ENCODE measurements around the gene CATSPERB. TPM values are rescaled to one million over a fixed set of nuclear protein-coding genes. Genes with fewer than 3 reads are reported as not detected.
A peak's percentile ranks its signal among the peaks of the same experiment; 100 is the strongest.

Gene CATSPERB
- total RNA-seq, 2 donors from 2014 or later: 20.4 to 70.0 TPM

- H3K9me3 ChIP-seq: no peaks in the 10 kb centered on the region
- intact Hi-C loops (cut with DNase I): no loop called here
- no peak overlapping the region for H3K27ac ChIP-seq
- DNase-seq: no peak
- H3K4me3 ChIP-seq: no peak overlapping the region
- no peak for ATAC-seq
- H3K27me3 ChIP-seq: no peaks in the 10 kb centered on the region
- TF ChIP-seq POLR2A (IDR thresholded peaks at IDR 0.05): no peak
- TF ChIP-seq, protein P1, sequence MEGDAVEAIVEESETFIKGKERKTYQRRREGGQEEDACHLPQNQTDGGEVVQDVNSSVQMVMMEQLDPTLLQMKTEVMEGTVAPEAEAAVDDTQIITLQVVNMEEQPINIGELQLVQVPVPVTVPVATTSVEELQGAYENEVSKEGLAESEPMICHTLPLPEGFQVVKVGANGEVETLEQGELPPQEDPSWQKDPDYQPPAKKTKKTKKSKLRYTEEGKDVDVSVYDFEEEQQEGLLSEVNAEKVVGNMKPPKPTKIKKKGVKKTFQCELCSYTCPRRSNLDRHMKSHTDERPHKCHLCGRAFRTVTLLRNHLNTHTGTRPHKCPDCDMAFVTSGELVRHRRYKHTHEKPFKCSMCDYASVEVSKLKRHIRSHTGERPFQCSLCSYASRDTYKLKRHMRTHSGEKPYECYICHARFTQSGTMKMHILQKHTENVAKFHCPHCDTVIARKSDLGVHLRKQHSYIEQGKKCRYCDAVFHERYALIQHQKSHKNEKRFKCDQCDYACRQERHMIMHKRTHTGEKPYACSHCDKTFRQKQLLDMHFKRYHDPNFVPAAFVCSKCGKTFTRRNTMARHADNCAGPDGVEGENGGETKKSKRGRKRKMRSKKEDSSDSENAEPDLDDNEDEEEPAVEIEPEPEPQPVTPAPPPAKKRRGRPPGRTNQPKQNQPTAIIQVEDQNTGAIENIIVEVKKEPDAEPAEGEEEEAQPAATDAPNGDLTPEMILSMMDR (IDR thresholded peaks at IDR 0.05): no peak
- no peaks in the 10 kb centered on the region for H3K36me3 ChIP-seq (replicated peaks in 1 of 2; ENCODE audit: insufficient read depth in 1 of 2, low read depth in 2 of 2)
- H3K4me1 ChIP-seq: no peaks in the 10 kb centered on the region
- 72 to 84% methylated on average over 8 of the region's 8 CpGs for WGBS, 2 donors
Observed at GRCh38 chr14:91580876-91581577, 150.9 kb downstream of the CATSPERB start.

- TF ChIP-seq, protein P1 (IDR thresholded peaks at IDR 0.05): no peak
- no peak for TF ChIP-seq POLR2A (IDR thresholded peaks at IDR 0.05)
Observed at GRCh38 chr14:91577632-91578233, 154.2 kb downstream of the CATSPERB start.

GRCh38 chr14:91575469-91576208 is 156.2 kb downstream of the CATSPERB start:
- WGBS, 2 donors: 83 to 85% methylated on average over 13 of the region's 13 CpGs
- no peaks in the 10 kb centered on the region for H3K27me3 ChIP-seq
- H3K4me3 ChIP-seq: no peak overlapping the region
- no peak for ATAC-seq
- peaks cover 4% of the 10 kb centered on the region for H3K4me1 ChIP-seq
- no peaks in the 10 kb centered on the region for H3K9me3 ChIP-seq
- no peak overlapping the region for H3K27ac ChIP-seq
- intact Hi-C loops (cut with DNase I): no loop called here
- no peak for DNase-seq
- TF ChIP-seq POLR2A (IDR thresholded peaks at IDR 0.05): no peak
- TF ChIP-seq, protein P1 (IDR thresholded peaks at IDR 0.05): no peak
- no peaks in the 10 kb centered on the region for H3K36me3 ChIP-seq (replicated peaks in 1 of 2; ENCODE audit: insufficient read depth in 1 of 2, low read depth in 2 of 2)

More at GRCh38 chr14:91577632-91578233, 154.2 kb downstream of the CATSPERB start:
- H3K4me3 ChIP-seq: no peak overlapping the region
- H3K27ac ChIP-seq: no peak overlapping the region
- intact Hi-C loops (cut with DNase I): no loop called here
- H3K27me3 ChIP-seq: no peaks in the 10 kb centered on the region
- no peak for ATAC-seq
- H3K36me3 ChIP-seq (replicated peaks in 1 of 2; ENCODE audit: insufficient read depth in 1 of 2, low read depth in 2 of 2): no peaks in the 10 kb centered on the region
- DNase-seq: no peak
- WGBS, 2 donors: 93 to 96% methylated on average over 18 to 30 of the region's 30 CpGs
- H3K9me3 ChIP-seq: no peaks in the 10 kb centered on the region
- peaks cover 4% of the 10 kb centered on the region for H3K4me1 ChIP-seq

DNA sequence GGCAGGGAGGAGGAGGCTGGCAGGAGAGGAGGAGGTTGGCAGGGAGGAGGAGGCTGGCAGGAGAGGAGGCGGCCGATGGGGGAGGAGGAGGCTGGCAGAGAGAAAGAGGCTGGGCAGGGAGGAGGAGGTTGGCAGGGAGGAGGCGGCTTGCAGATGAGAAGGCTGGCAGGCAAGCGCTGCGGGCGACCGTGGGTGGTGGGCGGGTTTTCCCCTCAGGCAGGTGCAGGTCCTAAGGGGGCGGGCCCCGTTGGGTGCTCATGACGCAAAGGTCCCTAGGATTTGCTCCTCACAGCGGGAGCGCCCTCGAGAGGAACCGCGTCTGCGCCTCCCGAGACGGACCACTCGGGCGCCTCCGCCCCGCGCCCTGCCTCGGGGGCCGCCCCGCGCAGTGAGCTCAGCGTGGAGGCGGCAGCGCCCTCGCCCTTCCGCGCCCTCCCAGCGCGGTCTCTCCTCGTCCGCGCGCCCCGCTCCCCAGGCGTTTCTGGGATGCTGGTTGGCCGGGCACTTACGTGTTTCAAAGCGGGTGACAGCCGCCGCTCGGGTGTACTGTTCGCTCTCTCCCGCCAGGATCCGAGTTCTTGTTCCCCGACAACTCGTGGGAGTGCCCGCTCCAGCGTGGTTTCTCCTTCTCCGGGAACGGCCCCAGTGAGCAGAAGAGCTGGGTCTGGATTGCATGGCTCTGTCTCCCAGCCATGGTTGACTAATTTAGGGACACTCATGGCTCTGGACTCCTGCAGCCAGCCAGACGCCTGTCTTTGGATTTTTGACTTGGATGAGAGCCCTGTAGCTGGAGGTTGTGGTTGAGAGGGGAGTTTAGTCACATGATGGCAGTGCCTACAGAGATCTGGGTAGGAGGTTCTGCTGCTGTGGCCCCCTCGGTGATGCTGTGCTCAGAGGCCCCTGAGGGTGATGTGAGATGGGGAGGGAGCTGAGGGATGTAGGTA is 157.7 kb downstream of the CATSPERB start:
- Histone ChIP-seq H3K4me1 (peaks cover 4% of the 10 kb centered on the region), H3K36me3 (replicated peaks in 1 of 2; ENCODE audit: insufficient read depth in 1 of 2, low read depth in 2 of 2) (no peaks in the 10 kb centered on the region), H3K9me3 (no peaks in the 10 kb centered on the region), H3K27me3 (no peaks in the 10 kb centered on the region), H3K4me3 (no peak overlapping the region), H3K27ac (no peak overlapping the region)
- TF ChIP-seq POLR2A (IDR thresholded peaks at IDR 0.05): no peak
- TF ChIP-seq, protein P1 (IDR thresholded peaks at IDR 0.05): peak in 1 of 7 experiments; percentile 2
- DNase-seq (peak; percentile 38 to 57 (median 46)), ATAC-seq (peak; percentile 69)
- 8 to 22% methylated on average over 20 to 51 of the region's 59 CpGs for WGBS, 2 donors
- intact Hi-C loops (cut with DNase I): no loop called here

Data from body of pancreas (tissue), 4 donors.